IMR-90 (cell line): Measurements from ENCODE around the gene ITGA4.

ENCODE experiments used
- BHLHE40 ChIP-seq: fragments of 150-350 bp; IDR thresholded peaks from 2 replicates; pipeline ENCODE4 v1.6.1; 2016; ENCODE audit warnings: mild to moderate bottlenecking, low read depth, low read length
- CEBPB ChIP-seq: IDR thresholded peaks from 2 replicates; pipeline ENCODE4 v1.6.1; 2012; ENCODE audit warnings: low read depth, low read length, improper control_type of control experiment
- CHD1 ChIP-seq: IDR thresholded peaks from 2 replicates; pipeline ENCODE4 v1.6.1; 2012; ENCODE audit warnings: low read depth, low read length, improper control_type of control experiment
- MAFK ChIP-seq: IDR thresholded peaks from 2 replicates; pipeline ENCODE4 v1.6.1; 2012; ENCODE audit warnings: low read depth, low read length, improper control_type of control experiment
- MAZ ChIP-seq: IDR thresholded peaks from 2 replicates; pipeline ENCODE4 v1.6.1; 2012; ENCODE audit warnings: low read depth, mild to moderate bottlenecking, low read length, improper control_type of control experiment, moderate library complexity, borderline replicate concordance
- MXI1 ChIP-seq: IDR thresholded peaks from 2 replicates; pipeline ENCODE4 v1.6.1; 2012; ENCODE audit warnings: low read depth, mild to moderate bottlenecking, low read length, moderate library complexity, borderline replicate concordance
- POLR2A ChIP-seq: IDR thresholded peaks from 2 replicates; pipeline ENCODE4 v1.6.1; 2012; ENCODE audit warnings: mild to moderate bottlenecking, low read depth, low read length
- RAD21 ChIP-seq: IDR thresholded peaks from 2 replicates; pipeline ENCODE4 v1.6.1; 2012; ENCODE audit warnings: low read length, improper control_type of control experiment
- RCOR1 ChIP-seq: IDR thresholded peaks from 2 replicates; pipeline ENCODE4 v1.6.1; 2012; ENCODE audit warnings: mild to moderate bottlenecking, low read length, improper control_type of control experiment; ENCODE audit not compliant: insufficient replicate concordance
- TF ChIP-seq, protein P1 (sequence below): conservative IDR thresholded peaks from 2 replicates; pipeline ENCODE4 v1.5.1; 2012; ENCODE audit warnings: mild to moderate bottlenecking, low read depth, low read length, improper control_type of control experiment
- TF ChIP-seq, protein P2 (sequence below): fragments of 150-350 bp; IDR thresholded peaks from 2 replicates; pipeline ENCODE4 v1.6.1; 2016; ENCODE audit warnings: low read depth, mild to moderate bottlenecking, low read length, moderate library complexity, borderline replicate concordance

DNA sequence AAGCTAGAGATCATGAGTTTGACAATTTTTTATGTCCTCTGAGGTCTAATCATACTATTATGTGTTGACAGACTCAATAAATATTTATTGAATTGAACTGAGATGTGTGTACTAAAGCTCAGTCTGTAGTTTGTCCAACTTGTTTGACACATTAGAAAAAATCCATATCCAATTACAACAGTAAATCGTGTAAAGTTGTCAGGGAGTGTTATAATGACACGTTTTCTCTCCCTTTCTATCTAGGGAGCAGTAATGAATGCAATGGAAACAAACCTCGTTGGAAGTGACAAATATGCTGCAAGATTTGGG is 28.4 kb downstream of the ITGA4 start:
- no peak for TF ChIP-seq POLR2A
- TF ChIP-seq, protein P1, sequence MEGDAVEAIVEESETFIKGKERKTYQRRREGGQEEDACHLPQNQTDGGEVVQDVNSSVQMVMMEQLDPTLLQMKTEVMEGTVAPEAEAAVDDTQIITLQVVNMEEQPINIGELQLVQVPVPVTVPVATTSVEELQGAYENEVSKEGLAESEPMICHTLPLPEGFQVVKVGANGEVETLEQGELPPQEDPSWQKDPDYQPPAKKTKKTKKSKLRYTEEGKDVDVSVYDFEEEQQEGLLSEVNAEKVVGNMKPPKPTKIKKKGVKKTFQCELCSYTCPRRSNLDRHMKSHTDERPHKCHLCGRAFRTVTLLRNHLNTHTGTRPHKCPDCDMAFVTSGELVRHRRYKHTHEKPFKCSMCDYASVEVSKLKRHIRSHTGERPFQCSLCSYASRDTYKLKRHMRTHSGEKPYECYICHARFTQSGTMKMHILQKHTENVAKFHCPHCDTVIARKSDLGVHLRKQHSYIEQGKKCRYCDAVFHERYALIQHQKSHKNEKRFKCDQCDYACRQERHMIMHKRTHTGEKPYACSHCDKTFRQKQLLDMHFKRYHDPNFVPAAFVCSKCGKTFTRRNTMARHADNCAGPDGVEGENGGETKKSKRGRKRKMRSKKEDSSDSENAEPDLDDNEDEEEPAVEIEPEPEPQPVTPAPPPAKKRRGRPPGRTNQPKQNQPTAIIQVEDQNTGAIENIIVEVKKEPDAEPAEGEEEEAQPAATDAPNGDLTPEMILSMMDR, result no peak
- TF ChIP-seq BHLHE40, result no peak
- no peak for TF ChIP-seq CHD1
- no peak for TF ChIP-seq RCOR1
- no peak for TF ChIP-seq CEBPB
- TF ChIP-seq MXI1, result no peak
- TF ChIP-seq RAD21, result no peak
- TF ChIP-seq MAZ, result no peak
- TF ChIP-seq MAFK, result no peak
- TF ChIP-seq, protein P2, sequence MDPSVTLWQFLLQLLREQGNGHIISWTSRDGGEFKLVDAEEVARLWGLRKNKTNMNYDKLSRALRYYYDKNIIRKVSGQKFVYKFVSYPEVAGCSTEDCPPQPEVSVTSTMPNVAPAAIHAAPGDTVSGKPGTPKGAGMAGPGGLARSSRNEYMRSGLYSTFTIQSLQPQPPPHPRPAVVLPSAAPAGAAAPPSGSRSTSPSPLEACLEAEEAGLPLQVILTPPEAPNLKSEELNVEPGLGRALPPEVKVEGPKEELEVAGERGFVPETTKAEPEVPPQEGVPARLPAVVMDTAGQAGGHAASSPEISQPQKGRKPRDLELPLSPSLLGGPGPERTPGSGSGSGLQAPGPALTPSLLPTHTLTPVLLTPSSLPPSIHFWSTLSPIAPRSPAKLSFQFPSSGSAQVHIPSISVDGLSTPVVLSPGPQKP, result no peak
